IMR-90 (cell line): ENCODE measurements around the gene DRAXIN. TPM values are rescaled to one million over a fixed set of nuclear protein-coding genes. Genes with fewer than 3 reads are reported as not detected.

Experiments
- polyA plus RNA-seq, 3 experiments: library from polyadenylated mRNA; depleted of rRNA; stranded (reverse); fragments of >200 nt; gene quantifications; 2 replicates each; pipeline ENCODE4 v1.2.3, GENCODE V29; 2012; ENCODE audit warnings: low replicate concordance in 1 of 3
- total RNA-seq: library from RNA; depleted of rRNA; stranded (reverse); fragments of >200 nt; gene quantifications from 2 replicates; pipeline ENCODE4 v1.2.3, GENCODE V29; 2012; rRNA removed

Gene DRAXIN
- total and polyA plus RNA-seq, 2 of the 4 experiments (the other 2 are of a cell fraction), result under 0.01 to 0.02 TPM

Other genes with a start within 250 kb of the DRAXIN start
- not detected in 2 replicates for gene DISP3, start 212.6 kb upstream of the DRAXIN start, total RNA-seq
- 0.03 and 0.05 TPM in 2 replicates for gene DISP3, start 212.6 kb upstream of the DRAXIN start, polyA plus RNA-seq (2012; rRNA removed)
- gene FBXO2, start 37.3 kb upstream of the DRAXIN start, total RNA-seq, result 0.36 and 0.56 TPM in 2 replicates
- 1.7 and 2.1 TPM in 2 replicates for gene FBXO2, start 37.3 kb upstream of the DRAXIN start, polyA plus RNA-seq (2012; rRNA removed)
- 7.8 and 9.3 TPM in 2 replicates for gene FBXO44, start 36.8 kb upstream of the DRAXIN start, total RNA-seq
- 25.5 and 30.5 TPM in 2 replicates for gene FBXO44, start 36.8 kb upstream of the DRAXIN start, polyA plus RNA-seq (2012; rRNA removed)
- gene FBXO6, start 27.5 kb upstream of the DRAXIN start, total RNA-seq, result 6.4 and 6.8 TPM in 2 replicates
- 7.5 and 9.9 TPM in 2 replicates for gene FBXO6, start 27.5 kb upstream of the DRAXIN start, polyA plus RNA-seq (2012; rRNA removed)
- gene MAD2L2, start 10.6 kb upstream of the DRAXIN start, total RNA-seq, result 44.6 and 47.5 TPM in 2 replicates
- 70.9 and 80.4 TPM in 2 replicates for gene MAD2L2, start 10.6 kb upstream of the DRAXIN start, polyA plus RNA-seq (2012; rRNA removed)
- gene AGTRAP, start 44.4 kb downstream of the DRAXIN start, total RNA-seq, result 21.5 and 22.2 TPM in 2 replicates
- 57.7 and 64.3 TPM in 2 replicates for gene AGTRAP, start 44.4 kb downstream of the DRAXIN start, polyA plus RNA-seq (2012; rRNA removed)
- under 0.01 and 0.28 TPM in 2 replicates for gene C1orf167, start 70.5 kb downstream of the DRAXIN start, total RNA-seq
- 0.15 and 0.27 TPM in 2 replicates for gene C1orf167, start 70.5 kb downstream of the DRAXIN start, polyA plus RNA-seq (2012; rRNA removed)
- 6.7 and 7.3 TPM in 2 replicates for gene MTHFR, start 114.3 kb downstream of the DRAXIN start, total RNA-seq
- 6.7 and 7.4 TPM in 2 replicates for gene MTHFR, start 114.3 kb downstream of the DRAXIN start, polyA plus RNA-seq (2012; rRNA removed)
- gene CLCN6, start 114.5 kb downstream of the DRAXIN start, total RNA-seq, result 4.1 and 5.0 TPM in 2 replicates
- 9.7 and 10.6 TPM in 2 replicates for gene CLCN6, start 114.5 kb downstream of the DRAXIN start, polyA plus RNA-seq (2012; rRNA removed)
- not detected in 2 replicates for gene NPPA, start 156.1 kb downstream of the DRAXIN start, total RNA-seq
- not detected in 2 replicates for gene NPPA, start 156.1 kb downstream of the DRAXIN start, polyA plus RNA-seq (2012; rRNA removed)
- not detected in 2 replicates for gene NPPB, start 167.2 kb downstream of the DRAXIN start, total RNA-seq
- gene NPPB, start 167.2 kb downstream of the DRAXIN start, polyA plus RNA-seq (2012; rRNA removed), result 0.24 TPM in 1 of 2 replicates, not detected in the other
- 39.4 and 42.5 TPM in 2 replicates for gene KIAA2013, start 234.7 kb downstream of the DRAXIN start, total RNA-seq
- gene KIAA2013, start 234.7 kb downstream of the DRAXIN start, polyA plus RNA-seq (2012; rRNA removed), result 88.1 and 100 TPM in 2 replicates
- gene PLOD1, start 243.0 kb downstream of the DRAXIN start, total RNA-seq, result 236 and 283 TPM in 2 replicates
- 609 and 635 TPM in 2 replicates for gene PLOD1, start 243.0 kb downstream of the DRAXIN start, polyA plus RNA-seq (2012; rRNA removed)